Natural killer cell (primary cell): ENCODE measurements around the gene SH3BP5. TPM values are rescaled to one million over a fixed set of nuclear protein-coding genes. Genes with fewer than 3 reads are reported as not detected.

Experiments used
- ATAC-seq, 3 donors: fragments of 150-1000 bp in 2 of 3; fragments of 200-7000 bp in 1 of 3; cut with Tn5 transposase; 1 replicate in 1 of 3; 2 replicates in 2 of 3; pipeline ENCODE4 v1.10.0; 2021; ENCODE audit warnings: mild to moderate bottlenecking in 2 of 3, moderate library complexity in 2 of 3
- DNase-seq, 2 donors: peaks; one replicate each; pipeline versions ENCODE4 v3.0.0 to v3.0.0-alpha.2; 2013 to 2021; ENCODE audit warnings: mixed read lengths in 1 of 2
- H3K27ac ChIP-seq: one replicate; pipeline ENCODE4 v1.5.1; 2013; ENCODE audit warnings: mild to moderate bottlenecking, low read length
- H3K27me3 ChIP-seq: one replicate; pipeline ENCODE4 v1.6.1; 2013; ENCODE audit warnings: low read length; ENCODE audit not compliant: control insufficient read depth, insufficient read depth
- H3K36me3 ChIP-seq: one replicate; pipeline ENCODE4 v1.6.1; 2013; ENCODE audit warnings: low read length; ENCODE audit not compliant: control insufficient read depth, insufficient read depth
- H3K4me1 ChIP-seq: one replicate; pipeline ENCODE4 v1.6.1; 2013; ENCODE audit warnings: low read length; ENCODE audit not compliant: control insufficient read depth, insufficient read depth
- H3K4me3 ChIP-seq: one replicate; pipeline ENCODE4 v1.5.1; 2013; ENCODE audit warnings: low read length
- H3K9me3 ChIP-seq: one replicate; pipeline ENCODE4 v1.6.1; 2013; ENCODE audit warnings: low read length; ENCODE audit not compliant: control insufficient read depth, insufficient read depth
- H3K27ac Mint-ChIP-seq, 2 donors: one replicate each; pipeline ENCODE4 v1.8.0; 2022; ENCODE audit warnings: mild to moderate bottlenecking in 2 of 2, mixed read lengths in 2 of 2, moderate library complexity in 1 of 2
- H3K27me3 Mint-ChIP-seq, 2 donors: one replicate each; pipeline ENCODE4 v1.8.0; 2022; ENCODE audit warnings: low read depth in 2 of 2, mixed read lengths in 2 of 2
- H3K36me3 Mint-ChIP-seq: one replicate; pipeline ENCODE4 v1.8.0; 2022; ENCODE audit warnings: mixed read lengths
- H3K4me1 Mint-ChIP-seq, 2 donors: one replicate each; pipeline ENCODE4 v1.8.0; 2022; ENCODE audit warnings: mixed read lengths in 2 of 2
- H3K4me3 Mint-ChIP-seq: one replicate; pipeline ENCODE4 v1.8.0; 2022; ENCODE audit warnings: mild to moderate bottlenecking, moderate library complexity, mixed read lengths
- H3K9me3 Mint-ChIP-seq, 2 donors: one replicate each; pipeline ENCODE4 v1.8.0; 2022; ENCODE audit warnings: mixed read lengths in 2 of 2
- CTCF ChIP-seq: fragments of 200-600 bp; IDR thresholded peaks from one replicate; pipeline ENCODE4 v1.8.0; 2022; ENCODE audit warnings: antibody characterized with exemption
- WGBS: methylation state at CpG from one replicate; pipeline ENCODE4 v1.1.7; 2013; ENCODE audit warnings: missing lambda C conversion rate; ENCODE audit not compliant: insufficient coverage; 5-methylcytosine and 5-hydroxymethylcytosine counted together
- intact Hi-C: fragments of 100-400 bp; cut with micrococcal nuclease; formaldehyde crosslinking; loops from one replicate; pipeline ENCODE4 v1.14.2; 2022
- total RNA-seq, 4 donors: library from RNA; stranded (reverse); fragments of 120-200 nt in 1 of 4; gene quantifications; one replicate each; pipeline versions ENCODE4 v1.2.3 to v1.2.4, GENCODE V29; 2013 to 2022

Gene SH3BP5
- total RNA-seq, 3 donors from 2014 or later (not counting 1 experiment from before 2014, with no cell fraction given) = 89.4 to 129 (median 91.0) TPM

- no peaks in the 10 kb centered on the region for H3K9me3 Mint-ChIP-seq
- Histone ChIP-seq H3K4me3 (no peak overlapping the region), H3K27ac (peak overlapping the region; percentile 80), H3K27me3 (no peaks in the 10 kb centered on the region), H3K4me1 (peaks cover 93% of the 10 kb centered on the region), H3K36me3 (peaks cover 1% of the 10 kb centered on the region), H3K9me3 (no peaks in the 10 kb centered on the region)
- H3K36me3 Mint-ChIP-seq = no peaks in the 10 kb centered on the region
- DNase-seq (peak in 1 of 2 donors; percentile 55), ATAC-seq (no peak)
- intact Hi-C loops = loop anchor here (1.0 to 2.0 kb wide), 3 partner anchors 18 to 194 kb away; partner anchors contain the start of gene RBSN
- H3K4me1 Mint-ChIP-seq = peaks cover 89 to 95% of the 10 kb centered on the region in 2 donors
- H3K4me3 Mint-ChIP-seq = peak overlapping the region; percentile 84
- 57% methylated on average over 13 of the region's 13 CpGs for WGBS
- no peaks in the 10 kb centered on the region for H3K27me3 Mint-ChIP-seq
- TF ChIP-seq CTCF = no peak
- H3K27ac Mint-ChIP-seq = peak overlapping the region; percentile 87 to 97
Measured at GRCh38 chr3:15292765-15293522, 39.4 kb downstream of the SH3BP5 start.

- H3K27me3 Mint-ChIP-seq = no peaks in the 10 kb centered on the region
- H3K27me3 ChIP-seq = no peaks in the 10 kb centered on the region
- DNase-seq (peak; percentile 67 to 89), ATAC-seq (peak; percentile 67 to 88 (median 85))
- H3K27ac Mint-ChIP-seq = peak overlapping the region; percentile 87 to 97
- peaks cover 88 to 97% of the 10 kb centered on the region in 2 donors for H3K4me1 Mint-ChIP-seq
- peaks cover 10% of the 10 kb centered on the region for H3K36me3 ChIP-seq
- peak overlapping the region; percentile 80 for H3K27ac ChIP-seq
- no peaks in the 10 kb centered on the region for H3K36me3 Mint-ChIP-seq
- intact Hi-C loops = loop anchor here (1.0 to 2.0 kb wide), 3 partner anchors 17 to 193 kb away; partner anchors contain the start of gene RBSN
- no peaks in the 10 kb centered on the region for H3K9me3 ChIP-seq
- peaks cover 92% of the 10 kb centered on the region for H3K4me1 ChIP-seq
- no peaks in the 10 kb centered on the region for H3K9me3 Mint-ChIP-seq
- 0% methylated on average over 6 of the region's 6 CpGs for WGBS
- no peak for TF ChIP-seq CTCF
- peak overlapping the region; percentile 84 for H3K4me3 Mint-ChIP-seq
- peak overlapping the region; percentile 2 for H3K4me3 ChIP-seq
Measured at GRCh38 chr3:15291589-15292541, 40.5 kb downstream of the SH3BP5 start.

GRCh38 chr3:15290736-15291135 is 41.6 kb downstream of the SH3BP5 start:
- H3K27ac ChIP-seq = peak overlapping the region; percentile 80

More at GRCh38 chr3:15290736-15291135, 41.6 kb downstream of the SH3BP5 start:
- peaks cover 18% of the 10 kb centered on the region for H3K36me3 ChIP-seq
- peaks cover 88 to 97% of the 10 kb centered on the region in 2 donors for H3K4me1 Mint-ChIP-seq
- H3K4me1 ChIP-seq = peaks cover 91% of the 10 kb centered on the region
- H3K9me3 Mint-ChIP-seq = no peaks in the 10 kb centered on the region
- no peak for DNase-seq
- no peak overlapping the region for H3K4me3 ChIP-seq
- no peak for TF ChIP-seq CTCF
- WGBS = 67% methylated on average over 3 of the region's 3 CpGs
- H3K27me3 Mint-ChIP-seq = no peaks in the 10 kb centered on the region
- H3K4me3 Mint-ChIP-seq = peak overlapping the region; percentile 73
- H3K27me3 ChIP-seq = no peaks in the 10 kb centered on the region
- no peaks in the 10 kb centered on the region for H3K36me3 Mint-ChIP-seq
- intact Hi-C loops = no loop called here
- no peaks in the 10 kb centered on the region for H3K9me3 ChIP-seq
- no peak for ATAC-seq
- peak overlapping the region; percentile 87 to 97 for H3K27ac Mint-ChIP-seq
